ENCODE measurements around the gene UBXN6. TPM values are rescaled to one million over a fixed set of nuclear protein-coding genes. Genes with fewer than 3 reads are reported as not detected.

Gene UBXN6
- total RNA-seq, 1 donor from 2014 or later = 40.9 TPM

DNA sequence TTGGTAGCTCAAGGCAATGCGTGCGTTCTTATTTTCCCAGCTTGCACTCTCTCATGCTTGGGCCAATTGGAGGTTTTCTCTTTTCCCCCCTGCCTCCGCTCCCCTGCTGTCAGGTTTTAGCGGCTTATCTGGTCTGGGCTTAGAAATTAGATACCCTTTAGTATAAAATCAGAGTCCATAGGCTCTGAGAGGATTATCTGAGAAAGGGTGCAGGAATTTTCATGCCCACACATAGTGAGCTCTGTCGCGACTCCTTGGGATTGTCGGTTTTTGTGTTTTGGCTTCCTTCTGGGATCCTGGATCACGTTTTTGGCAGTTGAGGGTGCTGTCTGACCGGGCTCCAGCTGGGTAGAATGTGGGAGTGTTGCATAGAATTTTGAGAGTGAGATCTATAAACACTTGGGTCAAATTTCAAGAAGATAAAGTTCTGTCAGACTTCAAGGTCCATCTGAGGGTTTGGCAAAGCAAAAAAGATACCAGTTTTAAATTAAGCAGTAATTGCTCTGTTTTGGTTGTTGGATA is 42.7 kb downstream of the UBXN6 start:
- TF ChIP-seq, protein P1, sequence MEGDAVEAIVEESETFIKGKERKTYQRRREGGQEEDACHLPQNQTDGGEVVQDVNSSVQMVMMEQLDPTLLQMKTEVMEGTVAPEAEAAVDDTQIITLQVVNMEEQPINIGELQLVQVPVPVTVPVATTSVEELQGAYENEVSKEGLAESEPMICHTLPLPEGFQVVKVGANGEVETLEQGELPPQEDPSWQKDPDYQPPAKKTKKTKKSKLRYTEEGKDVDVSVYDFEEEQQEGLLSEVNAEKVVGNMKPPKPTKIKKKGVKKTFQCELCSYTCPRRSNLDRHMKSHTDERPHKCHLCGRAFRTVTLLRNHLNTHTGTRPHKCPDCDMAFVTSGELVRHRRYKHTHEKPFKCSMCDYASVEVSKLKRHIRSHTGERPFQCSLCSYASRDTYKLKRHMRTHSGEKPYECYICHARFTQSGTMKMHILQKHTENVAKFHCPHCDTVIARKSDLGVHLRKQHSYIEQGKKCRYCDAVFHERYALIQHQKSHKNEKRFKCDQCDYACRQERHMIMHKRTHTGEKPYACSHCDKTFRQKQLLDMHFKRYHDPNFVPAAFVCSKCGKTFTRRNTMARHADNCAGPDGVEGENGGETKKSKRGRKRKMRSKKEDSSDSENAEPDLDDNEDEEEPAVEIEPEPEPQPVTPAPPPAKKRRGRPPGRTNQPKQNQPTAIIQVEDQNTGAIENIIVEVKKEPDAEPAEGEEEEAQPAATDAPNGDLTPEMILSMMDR (conservative IDR thresholded peaks at IDR 0.05; ENCODE audit: low read depth, low read length) = no peak
- no peak for DNase-seq (ENCODE audit: low read depth)
- H3K4me3 ChIP-seq (ENCODE audit: low read depth, low read length) = no peak overlapping the region

DNA sequence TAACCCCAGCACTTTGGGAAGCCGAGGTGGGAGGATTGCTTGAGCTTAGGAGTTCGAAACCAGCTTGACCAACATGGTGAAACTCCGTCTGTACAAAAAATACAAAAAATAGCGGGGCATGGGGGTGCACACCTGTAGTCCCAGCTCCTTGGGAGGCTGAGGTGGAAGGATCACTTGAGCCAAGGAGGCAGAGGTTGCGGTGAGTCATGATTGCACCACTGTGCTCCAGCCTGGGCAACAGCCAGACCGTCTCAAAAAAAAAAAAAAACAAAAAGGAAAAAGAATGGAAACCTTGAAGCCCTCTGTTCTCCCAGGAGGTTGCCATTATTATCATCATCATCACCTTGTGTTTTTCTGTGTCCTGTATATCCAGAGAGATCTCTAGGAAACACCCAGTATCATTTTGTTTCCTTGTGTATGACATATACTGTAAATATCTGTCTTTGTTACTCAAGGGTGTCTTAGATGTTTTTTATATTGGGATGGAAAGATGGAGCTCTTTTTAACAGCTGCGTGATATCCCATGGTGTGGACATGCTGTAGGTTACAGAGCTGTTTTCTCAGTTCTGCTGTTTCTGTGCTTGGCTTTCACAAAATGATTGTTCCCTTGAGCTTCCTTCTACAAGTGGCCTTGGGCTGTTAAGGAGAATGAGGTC is 43.3 kb downstream of the UBXN6 start:
- TF ChIP-seq, protein P1 (conservative IDR thresholded peaks at IDR 0.05; ENCODE audit: low read depth, low read length) = no peak

DNA sequence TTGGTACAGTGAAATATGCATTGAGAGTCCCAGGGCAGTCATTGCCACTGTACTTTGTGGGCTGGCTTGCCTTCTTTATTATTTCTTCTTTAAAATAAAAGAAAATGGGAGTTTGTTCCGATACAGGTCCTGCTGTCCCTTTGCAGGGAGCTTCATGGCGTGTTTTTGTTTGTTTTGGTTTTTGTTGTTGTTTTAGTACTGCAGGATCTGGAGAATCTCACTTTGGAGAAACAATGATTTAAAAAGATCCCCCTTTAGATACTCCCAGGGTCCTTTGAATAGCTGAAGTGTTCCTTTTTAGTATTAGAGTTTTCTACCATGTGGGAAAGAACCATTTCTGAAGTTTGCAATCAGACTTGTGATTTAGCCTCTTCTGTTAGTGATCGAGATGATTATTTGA is 44.0 kb downstream of the UBXN6 start:
- no peak for DNase-seq (ENCODE audit: low read depth)
- no peak overlapping the region for H3K4me3 ChIP-seq (ENCODE audit: low read depth, low read length)
- TF ChIP-seq, protein P1 (conservative IDR thresholded peaks at IDR 0.05; ENCODE audit: low read depth, low read length) = no peak

More for the DNA sequence above, 43.3 kb downstream of the UBXN6 start:
- H3K4me3 ChIP-seq (ENCODE audit: low read depth, low read length) = no peak overlapping the region
- no peak for DNase-seq (ENCODE audit: low read depth)

DNA sequence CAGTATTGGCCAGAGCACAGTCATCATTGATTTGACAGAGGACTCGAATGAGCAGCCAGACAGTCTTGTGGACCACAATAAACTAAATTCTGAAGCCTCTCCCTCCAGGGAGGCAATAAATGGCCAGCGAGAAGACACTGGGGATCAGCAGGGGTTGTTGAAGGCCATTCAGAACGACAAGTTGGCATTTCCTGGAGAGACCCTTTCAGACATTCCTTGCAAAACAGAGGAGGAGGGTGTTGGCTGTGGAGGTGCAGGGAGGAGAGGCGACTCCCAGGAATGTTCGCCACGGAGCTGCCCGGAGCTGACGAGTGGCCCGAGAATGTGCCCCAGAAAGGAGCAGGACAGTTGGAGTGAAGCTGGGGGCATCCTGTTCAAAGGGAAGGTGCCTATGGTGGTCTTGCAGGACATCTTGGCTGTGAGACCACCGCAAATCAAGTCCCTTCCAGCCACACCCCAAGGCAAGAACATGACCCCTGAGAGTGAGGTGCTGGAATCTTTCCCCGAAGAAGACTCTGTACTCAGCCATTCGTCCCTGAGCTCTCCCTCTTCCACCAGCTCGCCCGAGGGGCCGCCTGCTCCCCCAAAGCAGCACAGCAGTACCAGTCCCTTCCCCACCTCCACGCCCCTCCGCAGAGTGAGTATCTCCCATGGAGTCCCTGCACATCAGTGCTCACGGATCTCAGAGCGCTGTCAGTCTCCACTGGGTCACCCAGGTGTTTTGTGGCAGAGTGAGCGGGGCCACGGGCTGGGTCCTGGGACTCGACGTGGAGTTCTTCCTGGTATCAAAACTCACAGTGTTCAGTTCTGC is 48.3 kb downstream of the UBXN6 start:
- no peak overlapping the region for H3K4me3 ChIP-seq (ENCODE audit: low read depth, low read length)
- TF ChIP-seq, protein P1 (conservative IDR thresholded peaks at IDR 0.05; ENCODE audit: low read depth, low read length) = no peak
- no peak for DNase-seq (ENCODE audit: low read depth)

DNA sequence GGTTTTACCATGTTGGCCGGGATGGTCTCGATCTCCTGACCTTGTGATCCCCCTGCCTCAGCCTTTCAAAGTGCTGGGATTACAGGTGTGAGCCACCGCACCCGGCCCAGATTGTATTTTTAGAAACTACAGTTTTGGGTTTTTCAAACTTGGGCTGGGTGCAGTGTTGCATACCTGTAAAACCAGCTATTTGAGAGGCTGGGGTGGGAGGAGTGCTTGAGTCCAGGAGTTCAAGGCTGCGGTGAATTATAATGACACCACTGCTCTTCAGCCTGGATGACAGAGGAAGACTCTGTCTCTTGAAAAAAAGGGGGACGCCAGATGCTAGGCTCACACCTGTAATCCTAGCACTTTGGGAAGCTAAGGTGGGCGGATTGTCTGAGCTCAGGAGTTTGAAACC is 51.0 kb downstream of the UBXN6 start:
- no peak for DNase-seq (ENCODE audit: low read depth)
- H3K4me3 ChIP-seq (ENCODE audit: low read depth, low read length) = no peak overlapping the region
- TF ChIP-seq, protein P1 (conservative IDR thresholded peaks at IDR 0.05; ENCODE audit: low read depth, low read length) = no peak

DNA sequence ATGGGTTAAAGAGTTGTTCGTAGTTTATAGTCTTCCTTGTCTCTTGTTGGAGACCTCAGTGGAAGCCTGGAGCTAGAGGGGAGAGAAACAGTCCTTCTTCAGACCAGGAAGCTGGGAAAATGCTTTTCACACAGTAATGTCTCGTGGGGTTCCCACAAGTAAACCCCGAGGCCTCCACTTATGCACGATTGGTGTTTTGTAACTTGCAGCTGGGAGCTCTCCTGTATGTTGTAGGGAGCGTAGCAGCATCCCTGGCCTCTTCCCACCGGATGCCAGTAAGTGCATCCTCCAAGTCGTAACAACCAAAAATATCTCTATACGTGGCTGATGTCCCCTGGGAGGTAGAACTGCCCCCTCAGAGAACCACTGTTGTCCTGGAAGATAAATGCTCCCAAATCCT is 51.6 kb downstream of the UBXN6 start:
- DNase-seq (ENCODE audit: low read depth) = no peak
- H3K4me3 ChIP-seq (ENCODE audit: low read depth, low read length) = no peak overlapping the region
- TF ChIP-seq, protein P1 (conservative IDR thresholded peaks at IDR 0.05; ENCODE audit: low read depth, low read length) = no peak
